MM.1S (cell line): ENCODE data around the gene DCANP1.

ENCODE experiments used
- DNase-seq: peaks from one replicate; pipeline ENCODE4 v3.0.0-alpha.2; 2015
- H2AFZ ChIP-seq: fragments of 300-600 bp; sonication (generic); 2 replicates; pipeline ENCODE4 v1.6.0; 2016; ENCODE audit warnings: antibody characterized with exemption, low read length
- H3F3A ChIP-seq: fragments of 300-600 bp; sonication (generic); 2 replicates; pipeline ENCODE4 v1.6.1; 2016; ENCODE audit warnings: mild to moderate bottlenecking, antibody characterized with exemption, low read length, moderate library complexity, mixed read lengths; ENCODE audit not compliant: insufficient read depth
- H3K27ac ChIP-seq: fragments of 300-600 bp; sonication (generic); 2 replicates; pipeline ENCODE4 v1.5.1; 2016; ENCODE audit warnings: mild to moderate bottlenecking, low read length
- H3K27me3 ChIP-seq: fragments of 300-600 bp; sonication (generic); replicated peaks from 2 replicates; pipeline ENCODE4 v1.6.0; 2016; ENCODE audit warnings: low read length; ENCODE audit not compliant: insufficient read depth
- H3K36me3 ChIP-seq: fragments of 300-600 bp; sonication (generic); replicated peaks from 2 replicates; pipeline ENCODE4 v1.6.1; 2016; ENCODE audit warnings: mild to moderate bottlenecking, low read length, mixed read lengths; ENCODE audit not compliant: insufficient read depth
- H3K4me1 ChIP-seq: fragments of 300-600 bp; sonication (generic); 2 replicates; pipeline ENCODE4 v1.6.1; 2016; ENCODE audit warnings: low read length, mixed read lengths
- H3K4me2 ChIP-seq: fragments of 300-600 bp; sonication (generic); 2 replicates; pipeline ENCODE4 v1.6.0; 2016; ENCODE audit warnings: low read depth, low read length
- H3K4me3 ChIP-seq: fragments of 300-600 bp; sonication (generic); 2 replicates; pipeline ENCODE4 v1.5.1; 2016; ENCODE audit warnings: low read length, mixed read lengths
- H3K79me2 ChIP-seq: fragments of 300-600 bp; sonication (generic); 2 replicates; pipeline ENCODE4 v1.6.1; 2016; ENCODE audit warnings: mixed run types, low read length, mixed read lengths
- H3K9ac ChIP-seq: fragments of 300-600 bp; sonication (generic); 2 replicates; pipeline ENCODE4 v1.6.1; 2016; ENCODE audit warnings: low read length, mixed read lengths
- H3K9me2 ChIP-seq: fragments of 300-600 bp; sonication (generic); replicated peaks from 2 replicates; pipeline ENCODE4 v1.6.1; 2016; ENCODE audit warnings: mild to moderate bottlenecking, low read length, mixed read lengths; ENCODE audit not compliant: insufficient read depth
- H3K9me3 ChIP-seq: fragments of 300-600 bp; sonication (generic); replicated peaks from 2 replicates; pipeline ENCODE4 v1.6.1; 2016; ENCODE audit warnings: mild to moderate bottlenecking, low read length, mixed read lengths; ENCODE audit not compliant: insufficient read depth
- H4K20me1 ChIP-seq: fragments of 300-600 bp; sonication (generic); 2 replicates; pipeline ENCODE4 v1.6.1; 2016; ENCODE audit warnings: mild to moderate bottlenecking, low read length, moderate library complexity, mixed read lengths; ENCODE audit not compliant: insufficient read depth
- EZH2 ChIP-seq: fragments of 300-600 bp; sonication (generic); optimal IDR thresholded peaks from 2 replicates; pipeline ENCODE3; 2017; ENCODE audit warnings: low read depth, mild to moderate bottlenecking, antibody characterized with exemption, low read length, mixed read lengths
- EZH2phosphoT487 ChIP-seq: fragments of 300-600 bp; sonication (generic); IDR thresholded peaks from 2 replicates; pipeline ENCODE4 v1.6.1; 2018; ENCODE audit warnings: antibody characterized with exemption, low read length
- TF ChIP-seq, protein P1 (sequence below): fragments of 300-600 bp; sonication (generic); IDR thresholded peaks from 2 replicates; pipeline ENCODE4 v1.5.1; 2016; ENCODE audit warnings: antibody characterized with exemption, low read length, mixed read lengths

DCANP1 gene

DNA sequence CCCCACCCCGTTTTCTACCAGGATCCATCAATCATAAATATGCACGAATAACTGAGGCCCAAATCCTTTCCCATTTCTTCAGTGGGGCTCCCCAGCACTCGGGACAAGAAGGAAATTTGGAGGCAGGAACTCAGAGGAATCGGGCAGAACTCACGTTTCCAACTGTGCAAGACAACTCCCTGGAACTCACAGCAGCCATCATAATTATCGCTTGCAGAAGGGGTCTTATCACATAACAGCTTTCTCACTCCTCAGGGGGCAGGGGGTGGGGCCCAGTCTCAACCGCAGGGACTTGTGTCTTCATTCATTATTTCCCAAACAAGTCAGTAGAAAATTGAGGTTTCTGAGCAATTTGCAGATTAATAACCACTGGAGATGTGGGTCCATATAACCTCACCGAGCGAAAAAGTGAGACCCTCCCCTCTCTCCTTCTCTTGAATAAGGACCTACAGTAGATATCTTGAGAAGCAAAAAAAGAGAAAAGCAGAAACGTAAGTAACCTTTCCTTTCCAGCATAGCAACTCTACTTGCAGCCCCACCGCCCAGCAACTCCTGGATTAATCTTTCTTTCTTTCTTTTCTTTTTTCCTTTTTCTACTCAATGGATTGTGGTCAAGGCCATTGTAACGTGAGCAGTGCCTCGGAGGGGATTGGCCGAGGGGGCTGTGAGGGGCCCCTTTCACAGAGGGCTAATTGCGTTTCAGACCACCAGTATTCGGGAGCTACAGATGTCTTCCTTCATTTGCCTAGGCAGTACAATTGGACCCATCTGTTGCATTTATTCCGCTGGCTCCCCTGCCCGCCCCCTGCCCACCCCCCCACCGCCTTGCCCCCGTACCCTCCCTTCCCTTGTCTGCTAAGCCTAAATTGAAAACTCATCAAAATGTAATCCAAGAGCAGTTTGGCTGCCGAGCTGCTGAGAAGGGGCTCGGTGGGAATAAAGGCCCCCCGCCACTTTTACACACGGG lies 29.8 kb upstream of the DCANP1 start:
- H3K4me3 ChIP-seq, result no peak overlapping the region
- H4K20me1 ChIP-seq, result no peaks in the 10 kb centered on the region
- DNase-seq, result no peak
- no peaks in the 10 kb centered on the region for H3K36me3 ChIP-seq
- H3K4me1 ChIP-seq, result no peaks in the 10 kb centered on the region
- H3K4me2 ChIP-seq, result no peak overlapping the region
- H3K27ac ChIP-seq, result no peak overlapping the region
- no peaks in the 10 kb centered on the region for H3K9me3 ChIP-seq
- H2AFZ ChIP-seq, result no peak overlapping the region
- H3K79me2 ChIP-seq, result no peaks in the 10 kb centered on the region
- TF ChIP-seq, protein P1, sequence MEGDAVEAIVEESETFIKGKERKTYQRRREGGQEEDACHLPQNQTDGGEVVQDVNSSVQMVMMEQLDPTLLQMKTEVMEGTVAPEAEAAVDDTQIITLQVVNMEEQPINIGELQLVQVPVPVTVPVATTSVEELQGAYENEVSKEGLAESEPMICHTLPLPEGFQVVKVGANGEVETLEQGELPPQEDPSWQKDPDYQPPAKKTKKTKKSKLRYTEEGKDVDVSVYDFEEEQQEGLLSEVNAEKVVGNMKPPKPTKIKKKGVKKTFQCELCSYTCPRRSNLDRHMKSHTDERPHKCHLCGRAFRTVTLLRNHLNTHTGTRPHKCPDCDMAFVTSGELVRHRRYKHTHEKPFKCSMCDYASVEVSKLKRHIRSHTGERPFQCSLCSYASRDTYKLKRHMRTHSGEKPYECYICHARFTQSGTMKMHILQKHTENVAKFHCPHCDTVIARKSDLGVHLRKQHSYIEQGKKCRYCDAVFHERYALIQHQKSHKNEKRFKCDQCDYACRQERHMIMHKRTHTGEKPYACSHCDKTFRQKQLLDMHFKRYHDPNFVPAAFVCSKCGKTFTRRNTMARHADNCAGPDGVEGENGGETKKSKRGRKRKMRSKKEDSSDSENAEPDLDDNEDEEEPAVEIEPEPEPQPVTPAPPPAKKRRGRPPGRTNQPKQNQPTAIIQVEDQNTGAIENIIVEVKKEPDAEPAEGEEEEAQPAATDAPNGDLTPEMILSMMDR, result no peak
- TF ChIP-seq EZH2 (no peak), EZH2phosphoT487 (no peak)
- no peaks in the 10 kb centered on the region for H3K9me2 ChIP-seq
- no peak overlapping the region for H3K9ac ChIP-seq
- no peaks in the 10 kb centered on the region for H3K27me3 ChIP-seq
- H3F3A ChIP-seq, result no peaks in the 10 kb centered on the region

DNA sequence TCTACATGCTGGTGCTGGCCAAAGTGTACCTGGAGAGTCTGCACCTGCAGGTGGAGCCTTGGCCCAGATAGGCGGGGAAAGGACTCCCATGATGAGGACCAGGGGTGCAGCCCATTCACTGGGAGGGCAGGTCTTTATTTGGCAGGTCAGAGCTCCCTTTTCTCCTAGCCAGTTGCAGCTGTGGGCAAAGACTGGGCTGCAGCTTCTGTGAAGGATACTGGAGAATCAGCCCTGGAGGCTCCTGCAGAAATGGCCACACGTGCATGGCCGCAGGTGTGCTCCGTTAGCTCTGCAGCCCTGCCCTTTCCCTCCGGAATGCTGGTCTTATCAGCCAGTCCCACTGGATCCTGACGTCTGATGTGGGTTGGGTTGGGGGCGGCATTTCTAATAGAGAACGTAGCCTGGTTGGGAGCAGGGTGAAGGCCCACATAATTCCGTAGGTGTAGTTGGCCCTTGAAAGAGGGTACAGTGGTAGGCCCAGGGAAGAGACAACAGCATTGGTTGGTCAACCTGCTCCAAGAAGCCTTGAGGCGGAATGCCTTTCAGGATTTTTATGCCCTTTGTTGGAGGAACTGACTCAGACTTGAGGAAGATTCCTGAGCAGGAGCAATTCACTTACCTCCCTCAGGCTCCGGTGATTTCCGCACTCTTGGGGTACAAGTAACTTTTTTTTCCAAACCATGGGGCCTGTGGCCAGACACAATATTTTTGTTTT lies 27.0 kb upstream of the DCANP1 start:
- H3K79me2 ChIP-seq, result no peaks in the 10 kb centered on the region
- no peaks in the 10 kb centered on the region for H3K4me1 ChIP-seq
- H3K27me3 ChIP-seq, result no peaks in the 10 kb centered on the region
- H3K9ac ChIP-seq, result no peak overlapping the region
- H3K9me2 ChIP-seq, result no peaks in the 10 kb centered on the region
- no peak overlapping the region for H3K4me2 ChIP-seq
- H3K27ac ChIP-seq, result no peak overlapping the region
- H3K36me3 ChIP-seq, result no peaks in the 10 kb centered on the region
- no peaks in the 10 kb centered on the region for H3K9me3 ChIP-seq
- no peak for DNase-seq
- H3F3A ChIP-seq, result no peaks in the 10 kb centered on the region
- H2AFZ ChIP-seq, result no peak overlapping the region
- no peak overlapping the region for H3K4me3 ChIP-seq
- no peaks in the 10 kb centered on the region for H4K20me1 ChIP-seq
- TF ChIP-seq EZH2, result no peak
- no peak for TF ChIP-seq EZH2phosphoT487
- TF ChIP-seq, protein P1, result no peak

DNA sequence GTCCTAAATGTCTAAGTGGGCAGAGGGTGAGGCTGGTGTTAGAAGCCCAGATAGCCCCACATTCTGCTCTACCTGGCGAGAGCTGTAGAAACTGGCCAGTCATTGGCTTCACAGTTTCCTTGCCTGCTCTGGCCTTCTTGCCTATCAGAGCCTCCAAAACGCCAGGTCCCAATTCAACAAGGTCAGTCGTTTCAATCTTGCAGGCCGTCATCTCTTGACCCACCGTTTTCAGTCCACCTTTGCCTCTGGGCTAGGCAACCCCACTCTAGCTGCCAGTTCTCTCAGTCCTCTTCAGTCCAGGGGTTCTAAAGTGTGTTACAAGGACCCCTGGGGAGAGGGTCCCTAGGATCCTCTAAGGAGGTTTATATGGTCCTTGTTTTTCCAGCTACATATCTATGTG lies 25.0 kb upstream of the DCANP1 start:
- no peaks in the 10 kb centered on the region for H3K9me3 ChIP-seq
- H3K4me1 ChIP-seq, result no peaks in the 10 kb centered on the region
- no peaks in the 10 kb centered on the region for H3K79me2 ChIP-seq
- H3K9ac ChIP-seq, result no peak overlapping the region
- no peak for DNase-seq
- H3K9me2 ChIP-seq, result no peaks in the 10 kb centered on the region
- H4K20me1 ChIP-seq, result no peaks in the 10 kb centered on the region
- no peak for TF ChIP-seq EZH2
- TF ChIP-seq, protein P1, result no peak
- no peak for TF ChIP-seq EZH2phosphoT487
- H3K4me2 ChIP-seq, result no peak overlapping the region
- no peak overlapping the region for H3K4me3 ChIP-seq
- H2AFZ ChIP-seq, result no peak overlapping the region
- no peaks in the 10 kb centered on the region for H3F3A ChIP-seq
- no peaks in the 10 kb centered on the region for H3K36me3 ChIP-seq
- H3K27ac ChIP-seq, result no peak overlapping the region
- H3K27me3 ChIP-seq, result no peaks in the 10 kb centered on the region
